UCSD-AML1 (cell line): ENCODE measurements around the gene ATP1A1.

Experiments
- DNase-seq: peaks from one replicate; lab custom pipeline; 2025; ENCODE audit not compliant: unreplicated experiment; lab: John Stamatoyannopoulos, UW

Gene ATP1A1

GRCh38 chr1:116372651-116373430, at the start of gene ATP1A1:
ATP1A1 (plus strand) TSS chr1:116373244; CDS start chr1:116373512, 268 bp downstream.
- peak; percentile 94 for DNase-seq

GRCh38 chr1:116323491-116323890, 49.6 kb upstream of the ATP1A1 start:
- no peak for DNase-seq

GRCh38 chr1:116324411-116324810, 48.6 kb upstream of the ATP1A1 start:
- DNase-seq: no peak

GRCh38 chr1:116325104-116325503, 47.9 kb upstream of the ATP1A1 start:
- no peak for DNase-seq

- no peak for DNase-seq
These were observed 47.1 kb upstream of the ATP1A1 start for GRCh38 chr1:116325922-116326321.

GRCh38 chr1:116326486-116326885, 46.6 kb upstream of the ATP1A1 start:
- DNase-seq: no peak

- no peak for DNase-seq
These were observed 44.4 kb upstream of the ATP1A1 start for GRCh38 chr1:116328671-116329070.

GRCh38 chr1:116329524-116330341, 43.3 kb upstream of the ATP1A1 start:
- DNase-seq: no peak

- no peak for DNase-seq
These were observed 42.7 kb upstream of the ATP1A1 start for GRCh38 chr1:116330342-116330652.

- DNase-seq: no peak
These were observed 42.2 kb upstream of the ATP1A1 start for GRCh38 chr1:116330846-116331245.

GRCh38 chr1:116331523-116331922, 41.5 kb upstream of the ATP1A1 start:
- DNase-seq: no peak

GRCh38 chr1:116332451-116332850, 40.6 kb upstream of the ATP1A1 start:
- DNase-seq: no peak

GRCh38 chr1:116333171-116334014, 39.7 kb upstream of the ATP1A1 start:
- DNase-seq: no peak

- no peak for DNase-seq
These were observed 39.0 kb upstream of the ATP1A1 start for GRCh38 chr1:116334015-116334547.

GRCh38 chr1:116334868-116335635, 38.0 kb upstream of the ATP1A1 start:
- no peak for DNase-seq

GRCh38 chr1:116335850-116336624, 37.0 kb upstream of the ATP1A1 start:
- no peak for DNase-seq

- DNase-seq: no peak
These were observed 35.6 kb upstream of the ATP1A1 start for GRCh38 chr1:116337398-116337797.

GRCh38 chr1:116338400-116338799, 34.6 kb upstream of the ATP1A1 start:
- DNase-seq: no peak

- no peak for DNase-seq
These were observed 32.4 kb upstream of the ATP1A1 start for GRCh38 chr1:116340506-116341231.
